KG1 (cell line): Measurements from ENCODE around the gene KRTAP1-4.
"Not testable (repeated sequence)": the region's sequence is repeated elsewhere in the genome, so short reads cannot be mapped to it uniquely, and the experiment has no call there.

Experiments
- DNase-seq: peaks from one replicate; lab custom pipeline; 2025; lab: John Stamatoyannopoulos, UW

KRTAP1-4 gene

GRCh38 chr17:41003926-41004325 is 26.1 kb downstream of the KRTAP1-4 start:
- no peak for DNase-seq

- no peak for DNase-seq
These were observed 27.2 kb downstream of the KRTAP1-4 start for GRCh38 chr17:41002814-41003213.

GRCh38 chr17:41001795-41002194 is 28.2 kb downstream of the KRTAP1-4 start:
- DNase-seq: no peak

- not testable (repeated sequence) for DNase-seq
These were observed 30.4 kb downstream of the KRTAP1-4 start, which contains the start of gene KRTAP3-2 for GRCh38 chr17:40999563-40999962. Gene KRTAP3-2 (minus strand): TSS chr17:40999906. CDS start chr17:40999853, 53 bp downstream.

- DNase-seq: no peak
These were observed 32.6 kb downstream of the KRTAP1-4 start for GRCh38 chr17:40997361-40997760.

- DNase-seq: no peak
These were observed 33.2 kb downstream of the KRTAP1-4 start for GRCh38 chr17:40996829-40997228.

- DNase-seq: no peak
These were observed 34.9 kb downstream of the KRTAP1-4 start for GRCh38 chr17:40995116-40995515.

- DNase-seq: no peak
These were observed 36.2 kb downstream of the KRTAP1-4 start, which contains the start of gene KRTAP3-3 for GRCh38 chr17:40993839-40994238. Gene KRTAP3-3 (minus strand): TSS chr17:40994164. CDS start chr17:40994097, 67 bp downstream.

- no peak for DNase-seq
These were observed 36.9 kb downstream of the KRTAP1-4 start for GRCh38 chr17:40993084-40993483.

- no peak for DNase-seq
These were observed 37.3 kb downstream of the KRTAP1-4 start for GRCh38 chr17:40992666-40993065.

GRCh38 chr17:40986920-40987319 is 43.1 kb downstream of the KRTAP1-4 start:
- DNase-seq: no peak

- no peak for DNase-seq
These were observed 45.8 kb downstream of the KRTAP1-4 start, which contains the start of gene KRT40 for GRCh38 chr17:40984226-40984625. Gene KRT40 (minus strand): TSS chr17:40984326. CDS start chr17:40984273, 53 bp downstream.

- no peak for DNase-seq
These were observed 48.9 kb downstream of the KRTAP1-4 start for GRCh38 chr17:40981115-40981514.

GRCh38 chr17:40980596-40980995 is 49.4 kb downstream of the KRTAP1-4 start:
- no peak for DNase-seq

- no peak for DNase-seq
These were observed 49.9 kb downstream of the KRTAP1-4 start for GRCh38 chr17:40980117-40980516.
